ENCODE measurements around the gene FAM24A.

- no peak for TF ChIP-seq CTCF (conservative IDR thresholded peaks at IDR 0.05 in 1 of 2, IDR thresholded peaks at IDR 0.05 in 1 of 2; ENCODE audit: low read depth in 1 of 2, low read length in 2 of 2)
- no peak for TF ChIP-seq EZH2 (IDR thresholded peaks at IDR 0.05; ENCODE audit: low read length, missing control alignments)
Observed at GRCh38 chr10:122939856-122940543, 29.6 kb downstream of the FAM24A start.

Measured in fibroblast of lung (primary cell).